ENCODE data around the gene WNT2.

Gene WNT2

DNA sequence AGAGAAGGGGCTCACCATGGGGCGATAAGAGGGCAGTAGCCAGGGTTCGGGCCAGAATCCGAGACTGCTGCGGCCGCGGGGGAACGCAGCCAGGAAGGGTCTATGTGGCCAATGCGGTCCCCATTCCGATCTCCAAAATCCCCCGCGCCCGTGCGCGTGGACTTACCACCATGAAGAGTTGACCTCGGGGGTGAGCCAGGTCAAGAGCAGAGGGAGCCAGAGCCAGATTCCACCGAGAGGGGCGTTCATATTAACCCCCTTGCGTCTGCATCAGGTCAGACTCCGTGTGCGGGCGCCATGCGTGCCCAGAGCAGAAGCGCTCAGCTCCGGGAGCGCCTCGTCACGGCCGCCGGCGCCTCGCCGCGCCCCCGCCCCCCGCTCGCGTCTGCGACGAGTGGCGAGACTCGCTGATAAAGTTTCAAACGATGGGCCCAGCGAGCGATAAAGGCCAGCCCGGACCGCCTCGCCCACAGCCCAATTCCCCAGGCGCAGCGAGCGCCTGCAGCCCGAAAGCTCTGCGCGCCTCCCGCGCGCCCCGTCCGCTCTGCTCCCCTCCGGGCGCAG is at the start of gene WNT2:
WNT2 (minus strand) TSS at position 318 of the 564 bp plus-strand sequence; CDS start at position 249, 69 bp downstream.
- DNase-seq (ENCODE audit: low spot score), result no peak

DNA sequence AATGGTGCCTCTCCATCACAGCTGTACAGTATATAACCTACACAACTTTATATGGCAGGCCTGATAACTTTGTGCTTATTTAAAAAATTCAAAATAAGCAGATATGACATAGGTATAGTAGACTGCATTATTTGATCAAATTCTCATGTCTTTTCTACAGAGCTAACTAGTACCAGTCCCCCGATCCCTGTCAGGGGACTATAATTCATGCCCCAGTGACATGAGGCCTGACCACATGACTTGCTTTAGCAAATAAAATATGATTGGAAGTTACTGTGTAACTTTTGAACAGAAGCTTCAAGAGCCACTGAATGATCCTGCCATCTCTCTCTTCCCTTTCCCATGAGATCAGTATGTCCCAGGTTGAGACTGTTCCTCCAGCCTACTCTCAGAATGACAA is 49.2 kb upstream of the WNT2 start:
- DNase-seq (ENCODE audit: low spot score), result no peak

DNA sequence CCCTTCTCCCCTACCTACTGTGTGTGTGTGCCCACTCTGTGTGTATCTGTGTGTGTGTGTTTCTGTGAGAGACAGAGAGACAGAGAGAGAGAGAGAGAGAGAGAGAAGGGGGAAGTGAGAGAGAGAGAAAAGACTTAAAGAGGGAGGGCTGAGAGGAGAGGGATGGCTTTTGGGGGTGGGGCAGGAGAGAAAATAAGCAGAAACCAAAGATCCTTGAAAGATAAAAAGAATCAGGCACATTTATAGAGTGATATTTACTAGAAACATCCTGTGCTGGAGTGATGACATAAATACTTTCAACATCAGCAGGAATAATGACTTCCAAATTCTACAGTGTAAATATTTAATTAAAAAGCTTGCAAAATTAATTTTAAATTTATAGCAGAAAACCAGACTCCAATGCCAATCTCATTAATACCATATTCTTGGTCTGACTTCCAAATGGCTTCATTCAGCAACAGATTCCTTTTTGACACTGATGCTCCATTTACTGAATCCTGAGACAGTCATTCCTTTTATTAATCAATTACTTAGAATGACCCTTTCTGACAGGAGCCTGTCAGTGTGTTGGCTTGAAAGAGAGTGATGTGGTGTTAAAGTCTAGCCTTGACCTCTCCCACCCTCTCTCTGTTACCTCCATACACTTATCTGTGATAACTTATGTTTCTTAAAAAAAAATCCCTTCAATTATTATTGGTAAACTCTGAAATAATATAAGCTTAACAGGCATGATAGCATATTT is 41.7 kb upstream of the WNT2 start:
- DNase-seq (ENCODE audit: low spot score), result no peak

DNA sequence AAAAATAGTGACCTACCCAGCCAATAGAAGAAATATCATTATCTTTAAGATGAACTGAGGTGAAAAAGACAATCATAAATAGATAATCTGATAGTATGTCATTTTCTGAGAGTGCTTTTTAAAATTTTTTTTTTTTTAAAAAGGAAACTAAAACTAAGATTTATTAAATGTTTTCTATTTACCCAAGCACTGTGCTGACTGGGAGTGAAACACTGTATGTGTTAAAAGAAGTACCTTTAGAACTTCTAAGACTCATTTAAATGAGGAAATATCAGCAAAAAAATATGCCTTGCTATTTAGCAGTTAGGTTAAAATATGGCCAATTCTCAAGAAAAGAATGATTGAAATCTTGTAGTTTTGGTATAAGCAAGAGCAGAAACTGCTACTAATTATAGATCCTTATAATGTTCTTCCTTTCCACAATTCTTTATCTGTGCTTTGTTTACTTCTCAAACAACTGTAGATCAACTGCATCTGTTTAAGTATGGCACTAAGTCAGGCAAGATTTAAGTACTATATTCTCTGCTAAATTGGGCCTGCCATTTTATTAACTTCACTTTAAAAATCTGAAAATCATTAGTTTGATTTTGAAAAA is 39.5 kb upstream of the WNT2 start:
- DNase-seq (ENCODE audit: low spot score), result no peak

DNA sequence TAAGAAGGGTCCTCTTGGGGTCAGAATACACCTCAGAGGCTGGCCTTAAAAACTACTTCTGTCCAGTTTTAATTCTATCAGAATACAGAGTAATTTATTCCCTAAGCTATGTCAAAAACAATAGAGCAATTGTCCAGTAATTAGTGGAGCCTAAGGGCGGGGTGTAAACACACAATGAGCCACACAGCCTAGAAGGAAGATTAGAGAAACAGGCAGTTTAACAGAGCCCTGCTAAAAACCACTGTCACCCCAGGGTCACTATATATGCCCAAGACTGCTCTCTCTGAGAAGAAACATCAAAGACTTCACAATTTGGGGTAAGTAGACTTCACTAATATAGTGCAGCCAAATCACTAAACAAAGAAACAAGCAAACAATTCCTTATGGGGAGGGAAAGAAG is 27.2 kb upstream of the WNT2 start:
- DNase-seq (ENCODE audit: low spot score), result no peak

DNA sequence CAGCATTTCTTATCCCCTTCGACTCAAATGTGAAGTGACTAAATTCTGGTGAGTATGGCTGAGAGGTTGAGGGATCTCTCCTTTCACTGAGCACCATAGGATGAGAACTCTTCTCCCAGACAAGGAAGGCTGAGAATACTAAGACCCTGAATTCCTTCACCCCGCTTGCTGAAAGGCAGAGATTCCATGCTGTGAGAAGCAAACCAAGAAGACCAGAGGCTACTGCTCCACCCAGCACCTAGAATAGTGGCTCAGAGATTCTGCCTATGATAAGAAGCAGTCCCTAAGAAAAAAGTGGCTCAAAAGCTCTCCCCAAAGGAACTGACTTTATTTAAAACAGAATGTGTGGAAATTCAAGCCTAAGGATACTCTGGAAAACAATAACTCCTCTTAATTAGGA is 26.7 kb upstream of the WNT2 start:
- DNase-seq (ENCODE audit: low spot score), result no peak

DNA sequence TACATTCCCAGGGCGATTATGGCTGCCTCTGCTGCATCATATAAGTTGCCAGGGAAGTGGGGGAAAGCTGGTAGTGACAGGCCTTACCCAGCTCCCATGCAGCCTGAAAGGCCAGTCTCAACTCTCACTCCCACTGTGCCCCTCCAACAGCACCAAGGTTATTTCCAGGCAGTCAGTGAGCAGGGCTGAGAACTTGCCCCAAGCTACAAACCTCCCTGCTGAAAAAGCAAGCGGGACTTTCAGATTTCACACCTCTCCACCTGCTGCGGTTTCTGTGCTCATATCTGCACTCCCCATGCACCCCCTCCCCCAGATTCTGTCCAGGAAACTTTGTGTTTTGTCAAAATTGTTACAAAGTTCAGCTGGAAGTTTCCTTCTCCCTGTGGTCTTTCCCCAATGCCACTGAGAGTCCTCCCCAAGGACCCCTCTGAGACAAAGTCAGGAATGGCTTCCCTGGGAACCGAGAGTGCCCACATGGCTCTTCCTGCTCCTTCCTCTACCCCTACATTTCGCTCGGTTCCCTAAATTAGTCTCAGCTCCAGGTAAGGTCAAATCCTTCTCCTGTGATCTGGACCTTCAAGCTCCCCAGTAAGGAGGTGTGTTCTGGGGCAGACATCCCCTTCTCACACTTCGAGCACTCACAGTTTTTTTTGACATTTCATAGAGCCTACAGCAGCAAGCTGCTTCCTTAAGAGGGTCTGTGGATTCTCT is 25.3 kb upstream of the WNT2 start:
- DNase-seq (ENCODE audit: low spot score), result no peak

DNA sequence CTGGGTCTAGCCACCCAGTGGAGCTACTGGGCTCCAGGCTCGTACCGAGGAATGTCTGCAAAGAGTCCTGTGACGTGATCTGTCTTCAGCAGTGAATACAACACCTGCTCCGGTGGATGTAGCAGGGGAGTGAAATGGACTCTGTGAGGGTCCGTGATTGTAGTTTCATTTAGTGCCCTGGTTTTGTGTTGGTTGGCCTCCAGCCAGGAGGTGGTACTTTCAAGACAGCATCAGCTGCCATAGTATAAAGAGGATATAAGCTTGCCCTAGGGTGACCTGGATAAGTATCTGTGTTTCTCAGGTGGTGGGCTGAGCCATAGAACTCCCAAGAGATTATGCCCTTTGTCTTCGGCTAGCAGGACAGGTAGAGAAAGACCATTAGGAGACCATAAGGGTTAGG is 24.6 kb upstream of the WNT2 start:
- DNase-seq (ENCODE audit: low spot score), result no peak

DNA sequence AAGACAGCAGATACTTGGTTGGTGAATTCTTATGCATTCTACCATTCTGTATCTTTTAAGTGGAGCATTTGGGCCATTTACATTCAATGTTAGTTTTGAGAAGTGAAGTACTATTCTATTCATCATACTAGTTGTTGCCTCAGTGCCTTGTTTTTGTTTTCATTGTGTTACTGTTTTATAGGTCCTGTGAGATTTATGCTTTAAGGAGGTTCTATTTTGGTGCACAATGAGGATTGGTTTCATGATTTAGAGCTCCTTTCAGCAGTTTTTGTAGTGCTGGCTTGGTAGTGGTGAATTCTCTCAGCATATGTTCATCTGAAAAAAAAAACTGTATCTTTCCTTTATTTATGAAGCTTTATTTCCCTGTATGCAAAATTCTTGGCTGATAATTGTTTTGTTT is 23.3 kb upstream of the WNT2 start:
- no peak for DNase-seq (ENCODE audit: low spot score)

DNA sequence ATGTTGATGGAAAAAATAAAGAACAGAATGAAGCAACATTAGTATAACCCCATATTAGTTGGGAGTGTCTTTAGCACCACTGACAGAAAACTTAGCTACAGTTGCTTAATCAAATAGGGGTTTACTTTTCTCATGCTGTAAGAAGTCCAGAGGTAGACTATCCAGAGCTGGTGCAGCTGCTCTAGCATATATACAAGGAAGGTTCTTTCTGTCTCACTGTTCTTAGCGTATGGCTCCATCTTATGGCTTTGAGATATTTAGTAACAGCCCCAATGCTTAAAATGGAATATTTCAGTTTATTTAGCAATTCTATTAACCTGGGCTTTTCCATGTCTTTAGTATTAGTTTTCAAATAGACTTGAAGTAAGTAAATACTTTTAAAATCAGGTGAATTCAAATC is 15.2 kb upstream of the WNT2 start:
- no peak for DNase-seq (ENCODE audit: low spot score)

DNA sequence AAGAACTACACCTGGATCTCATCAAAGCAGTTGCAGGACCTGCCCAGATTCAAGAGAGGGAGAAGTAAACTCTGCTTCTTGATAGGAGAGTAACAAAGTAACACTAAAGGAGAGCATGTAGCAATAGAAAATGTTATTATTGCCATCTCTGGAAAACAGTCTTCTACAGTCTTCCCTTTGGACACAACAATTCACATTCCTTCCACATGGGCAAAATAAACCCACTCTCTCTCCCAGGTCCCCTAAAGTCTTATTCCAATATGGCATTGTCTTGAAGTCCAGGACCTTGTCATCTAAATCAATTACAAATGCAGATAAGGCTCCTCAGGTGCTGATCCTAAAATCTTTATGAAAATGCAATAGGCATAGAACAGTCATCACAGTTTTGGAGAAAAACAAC is 10.3 kb upstream of the WNT2 start:
- DNase-seq (ENCODE audit: low spot score), result no peak

DNA sequence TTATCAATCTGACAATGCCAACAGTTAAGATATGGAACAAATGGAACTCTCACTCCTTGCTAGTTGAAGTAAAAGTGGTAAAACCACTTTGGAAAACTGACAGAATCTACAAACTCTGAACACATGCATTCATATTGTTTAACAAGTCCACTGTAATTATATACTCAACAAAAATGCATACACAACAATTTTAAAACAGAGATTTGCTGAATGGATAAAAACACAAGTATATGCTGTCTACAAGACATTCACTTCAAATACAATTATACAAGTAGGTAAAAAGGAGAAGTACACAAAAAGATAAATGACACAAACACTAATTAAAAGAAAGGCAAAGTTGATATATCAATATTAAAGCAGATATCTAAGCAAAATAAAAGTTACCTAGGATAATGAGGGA is 9.2 kb upstream of the WNT2 start:
- no peak for DNase-seq (ENCODE audit: low spot score)

DNA sequence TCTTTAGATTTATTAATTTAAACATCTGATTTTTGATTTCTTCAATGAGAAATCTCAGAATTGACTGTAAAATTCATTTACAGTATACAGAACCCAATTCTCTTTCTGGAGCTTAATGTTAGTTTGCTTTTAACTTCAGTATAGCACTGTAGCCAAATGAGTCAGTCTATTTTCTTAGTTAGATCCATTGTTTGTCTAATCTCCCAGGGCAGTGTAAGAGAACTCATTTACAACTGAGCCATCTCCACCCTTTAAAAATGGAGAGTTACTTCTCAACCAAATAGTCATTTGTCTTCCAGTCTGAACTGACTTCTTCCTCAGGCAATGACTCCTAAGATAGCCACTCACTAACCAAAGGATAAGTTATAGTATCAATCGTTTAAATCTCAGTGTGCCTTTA is 3.0 kb upstream of the WNT2 start:
- no peak for DNase-seq (ENCODE audit: low spot score)

DNA sequence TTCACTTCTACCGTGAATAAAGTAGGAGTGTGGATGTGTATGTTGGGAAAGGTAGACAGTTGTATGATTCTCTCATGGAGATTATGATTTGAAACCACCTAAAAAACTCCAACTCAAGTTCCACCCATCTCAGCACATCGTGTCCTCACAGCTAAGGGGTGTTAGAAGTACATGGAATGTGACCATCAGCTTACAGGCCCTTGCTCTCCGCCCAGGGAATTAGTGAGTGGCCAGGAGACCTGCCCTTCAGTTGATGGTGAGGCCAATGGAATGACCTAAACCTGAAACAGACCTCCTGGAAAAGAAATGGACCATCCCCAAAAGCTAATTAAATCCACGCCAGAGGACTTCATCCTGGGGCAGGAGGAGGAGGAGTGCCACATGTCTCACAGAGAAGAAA is 2.1 kb upstream of the WNT2 start:
- no peak for DNase-seq (ENCODE audit: low spot score)

DNA sequence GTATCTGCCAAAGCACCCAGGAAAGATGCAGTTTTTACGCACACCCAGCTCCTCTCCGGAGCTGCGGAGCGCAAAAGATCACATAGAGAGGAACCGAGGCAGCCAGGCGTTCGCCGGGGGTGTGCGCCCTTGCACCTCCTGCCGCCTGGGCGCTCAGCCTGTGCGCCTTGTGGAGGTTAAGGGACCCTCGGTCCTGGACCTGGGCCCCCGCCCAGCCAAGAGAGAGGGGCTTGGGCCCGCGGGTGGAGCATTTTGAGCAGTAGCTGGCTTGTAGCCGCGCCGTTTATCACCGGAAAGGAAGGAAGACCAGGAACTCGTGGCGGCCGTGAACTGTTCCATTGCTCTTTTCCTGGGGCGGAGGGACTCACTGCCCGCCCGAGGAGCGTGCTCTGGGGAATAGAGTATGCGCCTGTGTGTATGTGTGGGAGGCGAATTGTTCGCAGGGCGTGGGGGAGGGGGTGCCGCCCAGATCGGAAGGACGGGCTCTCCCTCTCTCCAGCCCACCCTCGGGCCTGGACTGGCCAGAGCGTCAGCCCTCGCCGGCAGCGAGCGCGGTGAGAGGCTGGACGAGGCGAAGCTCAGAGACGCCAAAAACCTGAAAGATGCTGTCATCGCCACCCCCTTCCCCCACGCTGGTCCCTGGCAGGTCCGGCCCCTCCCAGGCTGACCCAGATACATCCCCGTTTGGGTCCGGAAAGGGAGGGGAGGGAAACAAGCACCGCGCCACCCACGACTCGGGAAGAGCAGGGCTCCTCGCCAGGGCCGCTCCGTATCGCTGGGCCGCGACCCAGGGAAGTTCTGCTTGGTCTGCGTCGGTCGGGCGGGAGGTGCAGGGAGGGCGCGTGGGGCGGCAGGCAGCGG is 1.2 kb upstream of the WNT2 start:
- DNase-seq (ENCODE audit: low spot score), result no peak

DNA sequence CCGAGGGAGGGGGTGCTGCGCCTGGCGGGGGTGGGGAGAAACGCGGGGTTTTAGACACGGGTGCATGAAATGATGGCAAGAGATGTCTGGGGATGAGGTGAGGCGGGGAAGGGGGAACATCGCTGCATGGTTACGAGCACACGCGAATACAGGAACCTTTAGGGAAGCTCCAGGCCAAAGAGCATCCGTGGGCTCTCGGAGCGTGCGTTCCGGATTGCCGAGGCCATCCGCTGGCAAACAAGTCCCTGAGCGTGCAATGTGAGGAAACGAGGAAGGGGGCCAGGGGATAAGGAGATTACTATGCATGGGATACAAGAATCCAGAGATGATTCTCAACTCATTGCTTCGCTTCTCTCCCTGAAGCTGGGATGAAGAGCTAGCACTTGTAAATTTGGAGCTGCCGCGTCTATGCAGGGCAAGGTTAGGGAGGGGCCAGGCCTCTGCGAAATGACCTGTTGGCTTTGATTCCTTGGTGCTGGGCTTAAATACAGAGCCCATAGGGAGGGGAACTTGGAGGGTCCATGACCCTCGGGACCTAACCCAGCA is 520 bp upstream of the WNT2 start:
- no peak for DNase-seq (ENCODE audit: low spot score)

DNA sequence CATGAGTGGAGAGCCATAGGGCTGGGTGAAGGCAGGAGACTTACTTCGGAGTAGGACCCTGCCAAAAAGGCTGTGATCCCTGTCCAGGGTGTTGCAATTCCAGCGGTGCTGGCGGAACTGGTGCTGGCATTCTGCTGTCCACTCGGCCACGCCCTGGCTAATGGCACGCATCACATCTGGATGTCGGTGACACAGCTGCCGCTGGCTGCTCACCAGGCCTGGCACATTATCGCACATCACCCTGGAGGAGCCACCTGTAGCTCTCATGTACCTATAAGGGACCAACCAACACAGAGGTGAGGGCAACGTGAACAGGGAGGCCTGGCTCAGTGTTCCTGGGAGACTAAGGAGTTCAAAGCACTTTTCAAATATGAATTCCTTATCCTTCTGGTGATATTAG is 2.3 kb downstream of the WNT2 start:
- DNase-seq (ENCODE audit: low spot score), result no peak

DNA sequence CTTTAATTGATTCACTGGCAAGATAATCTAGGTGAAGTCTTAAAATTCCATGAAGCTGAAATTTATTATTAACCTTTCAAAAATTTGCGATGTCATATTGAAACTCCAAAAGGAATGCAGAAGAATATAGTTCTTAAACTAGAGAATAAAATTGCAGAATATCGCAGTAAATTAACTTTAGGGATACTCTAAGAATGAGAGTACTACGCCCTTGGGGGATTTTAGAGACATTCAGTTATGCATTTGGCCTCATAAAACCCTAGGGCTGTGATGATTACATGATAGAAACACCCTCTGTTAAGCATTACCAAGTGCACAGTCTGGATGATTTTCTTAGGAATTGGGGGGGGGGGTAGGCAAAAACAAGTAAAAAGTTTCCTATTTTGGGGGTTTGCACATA is 3.7 kb downstream of the WNT2 start:
- no peak for DNase-seq (ENCODE audit: low spot score)

DNA sequence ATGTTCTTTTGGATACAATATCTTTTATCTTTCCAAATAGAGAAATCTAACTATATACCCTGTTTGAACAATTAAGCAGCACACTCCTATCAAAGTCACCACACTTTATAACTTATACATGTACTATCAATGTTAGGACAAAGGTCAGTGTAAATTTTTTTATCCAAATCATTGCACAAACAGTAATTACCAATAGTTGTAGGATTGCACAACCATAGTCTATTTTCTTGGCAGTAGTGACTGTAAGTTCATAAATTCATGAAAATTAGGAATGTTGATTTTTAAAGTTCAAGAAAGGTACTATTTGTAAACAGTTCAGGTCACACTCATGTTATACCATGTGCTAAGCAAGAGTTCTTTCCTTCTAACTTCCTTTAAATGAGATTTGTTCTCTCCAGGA is 9.3 kb downstream of the WNT2 start:
- DNase-seq (ENCODE audit: low spot score), result no peak

DNA sequence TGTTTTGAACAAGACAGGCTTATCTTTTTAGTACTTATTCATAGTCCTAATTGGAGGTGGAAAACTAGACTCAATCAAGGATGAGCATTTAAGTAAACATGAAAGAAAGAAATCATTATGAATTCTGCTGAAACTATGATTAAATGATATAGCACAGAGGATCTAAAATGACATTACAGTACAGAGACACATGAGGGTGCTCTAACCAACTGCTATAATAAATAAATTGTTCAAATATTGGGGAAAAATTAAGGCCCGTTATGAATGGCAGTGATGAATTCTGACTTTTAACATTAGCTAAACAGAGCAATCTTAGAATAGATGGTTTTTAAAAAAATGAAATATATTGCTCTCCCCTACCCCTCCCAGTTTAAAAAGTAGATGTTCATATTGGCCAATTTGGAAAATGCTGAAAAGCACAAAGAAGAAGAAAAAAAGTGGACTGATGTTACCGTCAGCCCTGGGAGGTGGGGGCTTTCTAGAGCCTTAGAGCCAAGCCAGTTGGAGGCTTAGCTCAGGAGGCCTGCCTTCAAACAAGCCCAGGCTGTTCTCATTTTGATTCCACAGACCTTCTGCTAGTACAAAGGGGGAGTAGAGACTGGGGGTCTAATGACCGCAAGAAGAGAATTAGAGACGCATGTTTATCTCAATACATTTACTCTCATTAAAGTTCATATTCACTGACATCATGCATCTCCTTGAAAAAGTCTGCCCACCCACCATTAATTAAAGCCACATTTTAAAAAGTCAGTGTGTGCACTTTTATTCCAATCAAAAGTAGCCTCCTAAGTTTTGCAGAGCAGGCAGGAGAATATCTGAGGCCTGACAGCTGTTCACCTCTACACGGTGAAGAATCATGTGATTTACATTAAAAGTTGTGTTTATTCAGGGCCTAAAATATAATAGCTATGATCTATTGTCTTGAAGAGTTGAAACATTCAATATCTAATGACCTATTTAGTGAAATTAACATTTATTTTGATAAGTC is 10.0 kb downstream of the WNT2 start:
- DNase-seq (ENCODE audit: low spot score), result no peak

DNA sequence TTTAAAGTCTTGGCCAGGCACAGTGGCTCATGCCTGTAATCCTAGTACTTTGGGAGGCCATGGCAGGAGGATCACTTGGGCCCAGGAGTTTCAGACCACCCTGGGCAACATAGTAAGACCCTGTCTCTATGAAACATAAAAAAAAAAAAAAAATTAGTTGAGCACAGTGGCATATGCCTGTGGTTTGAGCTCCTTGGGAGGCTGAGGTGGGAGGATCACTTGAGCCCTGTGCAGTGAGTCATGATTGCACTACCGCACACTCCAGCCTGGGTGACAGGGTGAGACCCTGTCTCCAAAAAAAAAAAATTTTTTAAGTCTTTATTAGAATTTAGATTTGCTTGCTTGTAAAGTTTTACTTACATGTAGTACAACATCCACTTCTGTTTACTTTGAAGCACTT is 14.0 kb downstream of the WNT2 start:
- DNase-seq (ENCODE audit: low spot score), result no peak
